ENCODE results near the gene G0S2. TPM values are rescaled to one million over a fixed set of nuclear protein-coding genes. Genes with fewer than 3 reads are reported as not detected.

Gene G0S2
- total RNA-seq, 1 donor from 2014 or later: 67.4 TPM

DNA sequence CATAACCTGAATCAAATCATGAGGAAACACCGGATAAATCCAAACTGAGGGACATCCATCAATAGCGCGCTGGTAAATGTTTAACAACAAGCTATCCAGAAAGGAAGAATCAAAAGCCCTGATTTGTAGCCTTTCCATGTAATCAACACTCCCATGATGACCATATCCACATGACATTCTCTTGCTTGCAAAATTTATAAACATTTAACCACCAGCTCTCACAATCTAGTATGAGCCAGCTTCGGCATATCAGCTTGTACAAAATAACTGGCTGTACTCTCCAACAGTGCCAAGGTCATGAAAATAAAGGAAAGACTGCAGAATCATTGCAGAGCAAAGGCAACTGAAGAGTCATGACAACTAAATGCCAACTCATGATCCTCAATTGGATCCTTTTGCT, 45.1 kb downstream of the G0S2 start:
- DNase-seq (ENCODE audit: low read depth): peak; percentile 29

DNA sequence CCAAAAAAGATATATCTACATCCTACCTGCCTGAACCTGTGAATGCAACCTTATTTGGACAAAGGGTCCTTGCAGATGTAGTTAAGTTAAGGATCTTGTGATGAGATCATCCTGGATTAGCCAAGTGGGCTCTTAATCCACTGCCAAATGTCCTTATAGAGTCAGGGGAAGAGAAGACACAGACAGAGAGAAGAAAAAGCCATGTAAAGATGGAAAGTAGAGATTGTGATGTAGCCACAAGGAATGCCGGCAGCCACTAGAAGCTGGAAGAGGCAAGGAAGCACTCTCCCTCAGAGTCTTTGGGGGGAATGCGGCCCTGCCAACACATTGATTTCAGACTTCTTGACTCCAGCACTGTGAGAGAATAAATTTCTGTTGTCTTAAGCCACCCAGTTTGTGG, 45.6 kb downstream of the G0S2 start:
- no peak for DNase-seq (ENCODE audit: low read depth)

DNA sequence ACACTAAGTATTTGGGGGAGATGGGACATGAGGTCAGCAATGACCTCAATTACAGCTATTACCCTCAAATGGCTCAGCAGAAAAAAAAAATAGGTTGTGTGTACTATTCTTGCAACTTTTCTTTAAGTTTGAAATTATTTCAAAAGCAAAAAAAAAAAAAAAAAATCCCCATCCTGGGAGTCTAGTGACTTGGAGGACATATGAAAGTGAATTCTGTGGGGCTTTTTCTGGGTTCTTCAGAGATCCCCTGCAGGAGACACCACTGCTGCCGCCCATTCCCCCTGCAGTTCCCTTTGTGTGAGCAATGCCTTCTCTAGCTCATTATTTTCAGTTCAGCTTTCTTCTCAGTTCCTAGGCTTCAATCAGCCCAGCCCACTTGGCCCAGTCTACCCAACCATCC, 46.1 kb downstream of the G0S2 start:
- DNase-seq (ENCODE audit: low read depth): no peak

- no peak for DNase-seq (ENCODE audit: low read depth)
These were observed 48.1 kb downstream of the G0S2 start for GRCh38 chr1:209723265-209723664.

GRCh38 chr1:209723756-209724693, 48.8 kb downstream of the G0S2 start:
- no peak for DNase-seq (ENCODE audit: low read depth)

Other genes with a start within 250 kb of the G0S2 start
- 0.55 TPM in 1 of 2 replicates, not detected in the other for gene CAMK1G, start 91.7 kb upstream of the G0S2 start, total RNA-seq
- 108 and 433 TPM in 2 replicates for gene LAMB3, start 23.0 kb upstream of the G0S2 start, total RNA-seq
- gene HSD11B1, start 29.4 kb downstream of the G0S2 start, total RNA-seq: not detected in 2 replicates
- not detected in 2 replicates for gene TRAF3IP3, start 80.6 kb downstream of the G0S2 start, total RNA-seq
- gene C1orf74, start 109.1 kb downstream of the G0S2 start, total RNA-seq: 2.9 and 16.5 TPM in 2 replicates
- 30.3 and 114 TPM in 2 replicates for gene IRF6, start 130.7 kb downstream of the G0S2 start, total RNA-seq
- 6.8 and 13.6 TPM in 2 replicates for gene UTP25, start 152.6 kb downstream of the G0S2 start, total RNA-seq